CD4-positive, alpha-beta T cell (primary cell): Measurements from ENCODE around the gene HEY2. TPM values are rescaled to one million over a fixed set of nuclear protein-coding genes. Genes with fewer than 3 reads are reported as not detected.

Experiments
- ATAC-seq: fragments of 200-7000 bp; cut with Tn5 transposase; one replicate; pipeline ENCODE4 v1.10.0; 2022; ENCODE audit warnings: mild to moderate bottlenecking; ENCODE audit not compliant: poor library complexity
- CTCF ChIA-PET: fragments of 350-600 bp; sonication (Branson Sonifier 250); formaldehyde crosslinking; loops from one replicate; lab custom pipeline; 2021; ENCODE audit warnings: antibody characterized with exemption, inconsistent platforms; lab: Charles Lee
- POLR2A ChIA-PET: fragments of 350-600 bp; sonication (Branson Sonifier 250); formaldehyde crosslinking; loops from one replicate; lab custom pipeline; 2021; ENCODE audit warnings: antibody characterized with exemption, inconsistent platforms; lab: Charles Lee
- DNase-seq, 14 experiments: peaks; one replicate each; pipeline ENCODE4 v3.0.0-alpha.2; 2013 to 2020; ENCODE audit warnings: mixed read lengths in 2 of 14
- H3K27ac ChIP-seq, 2 donors: one replicate each; pipeline versions ENCODE4 v1.5.1 to v1.7.0; 2013; ENCODE audit warnings: low read length in 2 of 2, low read depth in 1 of 2, mild to moderate bottlenecking in 1 of 2
- H3K27me3 ChIP-seq, 2 experiments: 1 replicate in 1 of 2; 2 replicates in 1 of 2; pipeline versions ENCODE4 v1.6.1 to v1.7.0; 2013; ENCODE audit warnings: low read length in 2 of 2, control low read depth in 1 of 2, mild to moderate bottlenecking in 1 of 2, moderate library complexity in 1 of 2; ENCODE audit not compliant: insufficient read depth in 2 of 2, control insufficient read depth in 1 of 2
- H3K36me3 ChIP-seq: one replicate; pipeline ENCODE4 v1.6.1; 2013; ENCODE audit warnings: low read length, control low read depth; ENCODE audit not compliant: insufficient read depth
- H3K4me1 ChIP-seq: one replicate; pipeline ENCODE4 v1.6.1; 2013; ENCODE audit warnings: low read length, control low read depth; ENCODE audit not compliant: insufficient read depth
- H3K4me3 ChIP-seq: one replicate; pipeline ENCODE4 v1.5.1; 2013; ENCODE audit warnings: mild to moderate bottlenecking, low read length, moderate library complexity
- H3K9me3 ChIP-seq, 2 experiments: 1 replicate in 1 of 2; 2 replicates in 1 of 2; pipeline versions ENCODE4 v1.6.1 to v1.7.0; 2013; ENCODE audit warnings: low read length in 2 of 2, mild to moderate bottlenecking in 2 of 2, control low read depth in 1 of 2, moderate library complexity in 1 of 2; ENCODE audit not compliant: control insufficient read depth in 1 of 2, insufficient read depth in 1 of 2
- H3K27ac Mint-ChIP-seq: one replicate; pipeline ENCODE4 v1.8.0; 2020; ENCODE audit warnings: mixed read lengths
- H3K27me3 Mint-ChIP-seq: one replicate; pipeline ENCODE4 v1.8.0; 2021; ENCODE audit warnings: mixed read lengths
- H3K36me3 Mint-ChIP-seq: one replicate; pipeline ENCODE4 v1.8.0; 2021; ENCODE audit warnings: low read depth, mixed read lengths
- H3K4me1 Mint-ChIP-seq: one replicate; pipeline ENCODE4 v1.8.0; 2021; ENCODE audit warnings: low read depth, mixed read lengths
- H3K4me3 Mint-ChIP-seq: one replicate; pipeline ENCODE4 v1.8.0; 2020; ENCODE audit warnings: mild to moderate bottlenecking, mixed read lengths
- H3K9me3 Mint-ChIP-seq: one replicate; pipeline ENCODE4 v1.8.0; 2020; ENCODE audit warnings: mixed read lengths
- CTCF ChIP-seq: fragments of 200-600 bp; IDR thresholded peaks from one replicate; pipeline ENCODE4 v1.8.0; 2022; ENCODE audit warnings: antibody characterized with exemption, mild to moderate bottlenecking
- intact Hi-C, 2 experiments: fragments of 100-400 bp; cut with DNase I in 1 of 2; cut with micrococcal nuclease in 1 of 2; formaldehyde crosslinking; loops; one replicate each; pipeline versions ENCODE4 v1.15.1 to v1.9.0; 2023 to 2025; cut with DNase I, micrococcal nuclease
- total RNA-seq, 174 experiments: library from RNA in 2 of 174; stranded (reverse) in 2 of 174; gene quantifications; one replicate each; pipeline ENCODE4 v1.2.3 and lab custom pipeline; 2021 to 2026

The HEY2 gene
- total RNA-seq, 2 experiments from 2014 or later = 0.08 to 0.30 TPM

GRCh38 chr6:125707615-125708243 is 41.7 kb upstream of the HEY2 start:
- CTCF ChIA-PET = no interaction called here
- Mint-ChIP-seq H3K36me3 (no peaks in the 10 kb centered on the region), H3K4me1 (no peaks in the 10 kb centered on the region), H3K4me3 (no peak overlapping the region), H3K27me3 (no peaks in the 10 kb centered on the region), H3K27ac (no peak overlapping the region), H3K9me3 (peaks cover 4% of the 10 kb centered on the region)
- POLR2A ChIA-PET = no interaction called here
- no peaks in the 10 kb centered on the region for H3K27me3 ChIP-seq
- DNase-seq (no peak), ATAC-seq (no peak)
- no peak overlapping the region for H3K4me3 ChIP-seq
- H3K4me1 ChIP-seq = no peaks in the 10 kb centered on the region
- TF ChIP-seq CTCF = no peak
- peaks cover 0 to 4% of the 10 kb centered on the region in 2 experiments for H3K9me3 ChIP-seq
- intact Hi-C loops = no loop called here
- no peak overlapping the region for H3K27ac ChIP-seq
- no peaks in the 10 kb centered on the region for H3K36me3 ChIP-seq

GRCh38 chr6:125711013-125711675 is 38.3 kb upstream of the HEY2 start:
- H3K36me3 ChIP-seq = no peaks in the 10 kb centered on the region
- CTCF ChIA-PET = no interaction called here
- no peak for ATAC-seq
- Mint-ChIP-seq H3K9me3 (peaks cover 4% of the 10 kb centered on the region), H3K36me3 (no peaks in the 10 kb centered on the region), H3K27ac (no peak overlapping the region), H3K4me3 (no peak overlapping the region), H3K4me1 (no peaks in the 10 kb centered on the region), H3K27me3 (no peaks in the 10 kb centered on the region)
- no peak overlapping the region for H3K27ac ChIP-seq
- no peaks in the 10 kb centered on the region for H3K4me1 ChIP-seq
- DNase-seq = no peak
- H3K27me3 ChIP-seq = no peaks in the 10 kb centered on the region
- POLR2A ChIA-PET = no interaction called here
- TF ChIP-seq CTCF = no peak
- intact Hi-C loops = no loop called here
- H3K9me3 ChIP-seq = peaks cover 0 to 4% of the 10 kb centered on the region in 2 experiments
- H3K4me3 ChIP-seq = no peak overlapping the region

- intact Hi-C loops = no loop called here
- CTCF ChIA-PET = no interaction called here
- no peaks in the 10 kb centered on the region for H3K4me1 Mint-ChIP-seq
Measured at GRCh38 chr6:125714441-125715090, 34.9 kb upstream of the HEY2 start.

More at GRCh38 chr6:125714441-125715090, 34.9 kb upstream of the HEY2 start:
- H3K27me3 Mint-ChIP-seq = no peaks in the 10 kb centered on the region
- DNase-seq (no peak), ATAC-seq (no peak)
- no peak for TF ChIP-seq CTCF
- Histone ChIP-seq H3K27me3 (no peaks in the 10 kb centered on the region), H3K4me3 (no peak overlapping the region), H3K4me1 (no peaks in the 10 kb centered on the region), H3K36me3 (no peaks in the 10 kb centered on the region), H3K27ac (no peak overlapping the region), H3K9me3 (peaks cover 0 to 4% of the 10 kb centered on the region in 2 experiments)
- H3K4me3 Mint-ChIP-seq = no peak overlapping the region
- H3K9me3 Mint-ChIP-seq = peaks cover 4% of the 10 kb centered on the region
- POLR2A ChIA-PET = no interaction called here
- no peaks in the 10 kb centered on the region for H3K36me3 Mint-ChIP-seq
- no peak overlapping the region for H3K27ac Mint-ChIP-seq
